Fibroblast of lung (primary cell): ENCODE data around the gene PAPLN. TPM values are rescaled to one million over a fixed set of nuclear protein-coding genes. Genes with fewer than 3 reads are reported as not detected.

Experiments used
- DNase-seq, 2 donors: peaks; one replicate each; pipeline versions ENCODE4 v3.0.0 to v3.0.0-alpha.2; 2010; ENCODE audit warnings: low read depth in 2 of 2
- H2AFZ ChIP-seq: 2 replicates; pipeline ENCODE4 v1.5.1; 2012; ENCODE audit warnings: low read length, control low read depth, inconsistent platforms
- H3K27ac ChIP-seq: 2 replicates; pipeline ENCODE4 v1.5.1; 2011; ENCODE audit warnings: low read length, control low read depth; ENCODE audit not compliant: insufficient read depth
- H3K27me3 ChIP-seq: 2 replicates; pipeline ENCODE4 v1.5.1; 2011; ENCODE audit warnings: mild to moderate bottlenecking, low read length; ENCODE audit not compliant: control insufficient read depth, insufficient read depth
- H3K36me3 ChIP-seq: 2 replicates; pipeline ENCODE4 v1.5.1; 2011; ENCODE audit warnings: low read length; ENCODE audit not compliant: control insufficient read depth, insufficient read depth
- H3K4me1 ChIP-seq: 2 replicates; pipeline ENCODE4 v1.5.1; 2011; ENCODE audit warnings: low read length; ENCODE audit not compliant: control insufficient read depth, insufficient read depth; ENCODE audit errors: extremely low read depth
- H3K4me2 ChIP-seq: 2 replicates; pipeline ENCODE4 v1.5.1; 2011; ENCODE audit warnings: low read length, control low read depth; ENCODE audit not compliant: insufficient read depth; ENCODE audit errors: extremely low read depth
- H3K4me3 ChIP-seq, 4 experiments: fragments of 200-600 bp in 1 of 4; sonication (generic) in 1 of 4; replicated peaks in 1 of 4; 2 replicates each; pipeline ENCODE4 v1.5.1; 2011 to 2016; ENCODE audit warnings: low read length in 4 of 4, low read depth in 3 of 4, mild to moderate bottlenecking in 3 of 4, control low read depth in 2 of 4, inconsistent platforms in 1 of 4, mixed read lengths in 1 of 4; ENCODE audit not compliant: insufficient read depth in 1 of 4; ENCODE audit errors: control extremely low read depth in 1 of 4
- H3K79me2 ChIP-seq: 2 replicates; pipeline ENCODE4 v1.5.1; 2012; ENCODE audit warnings: mild to moderate bottlenecking, low read length, inconsistent platforms; ENCODE audit not compliant: control insufficient read depth, insufficient read depth
- H3K9ac ChIP-seq: 2 replicates; pipeline ENCODE4 v1.5.1; 2011; ENCODE audit warnings: mild to moderate bottlenecking, low read length, control low read depth; ENCODE audit not compliant: insufficient read depth
- H3K9me3 ChIP-seq: 2 replicates; pipeline ENCODE4 v1.5.1; 2012; ENCODE audit warnings: low read depth, low read length; ENCODE audit not compliant: control insufficient read depth, insufficient read depth
- H4K20me1 ChIP-seq: 2 replicates; pipeline ENCODE4 v1.5.1; 2011; ENCODE audit warnings: low read length; ENCODE audit not compliant: control insufficient read depth, insufficient read depth; ENCODE audit errors: extremely low read depth
- EZH2 ChIP-seq: IDR thresholded peaks from 2 replicates; pipeline ENCODE4 v1.5.1; 2012; ENCODE audit warnings: low read length, control low read depth, mild to moderate bottlenecking; ENCODE audit errors: missing control alignments
- polyA plus RNA-seq, 2 donors: library from polyadenylated mRNA; depleted of rRNA in 1 of 2; stranded (reverse) in 1 of 2; unstranded in 1 of 2; fragments of >200 nt; gene quantifications; 2 replicates each; pipeline ENCODE4 v1.2.1, GENCODE V29; 2011 to 2012; ENCODE audit warnings: missing spikeins in 1 of 2
- total RNA-seq: library from RNA; depleted of rRNA; stranded (reverse); fragments of >200 nt; gene quantifications from 2 replicates; pipeline ENCODE4 v1.2.1, GENCODE V29; 2014
- TF ChIP-seq, protein P1 (sequence below), 2 donors: IDR thresholded peaks in 1 of 2; conservative IDR thresholded peaks in 1 of 2; 1 replicate in 1 of 2; 2 replicates in 1 of 2; pipeline ENCODE4 v1.5.1; 2011 to 2012; ENCODE audit warnings: low read length in 2 of 2, control low read depth in 1 of 2, inconsistent platforms in 1 of 2, low read depth in 1 of 2, mild to moderate bottlenecking in 1 of 2

Gene PAPLN
- total and polyA plus RNA-seq, 2 donors (not counting 1 experiment from before 2014, with no cell fraction given) = 1.3 to 6.9 TPM

DNA sequence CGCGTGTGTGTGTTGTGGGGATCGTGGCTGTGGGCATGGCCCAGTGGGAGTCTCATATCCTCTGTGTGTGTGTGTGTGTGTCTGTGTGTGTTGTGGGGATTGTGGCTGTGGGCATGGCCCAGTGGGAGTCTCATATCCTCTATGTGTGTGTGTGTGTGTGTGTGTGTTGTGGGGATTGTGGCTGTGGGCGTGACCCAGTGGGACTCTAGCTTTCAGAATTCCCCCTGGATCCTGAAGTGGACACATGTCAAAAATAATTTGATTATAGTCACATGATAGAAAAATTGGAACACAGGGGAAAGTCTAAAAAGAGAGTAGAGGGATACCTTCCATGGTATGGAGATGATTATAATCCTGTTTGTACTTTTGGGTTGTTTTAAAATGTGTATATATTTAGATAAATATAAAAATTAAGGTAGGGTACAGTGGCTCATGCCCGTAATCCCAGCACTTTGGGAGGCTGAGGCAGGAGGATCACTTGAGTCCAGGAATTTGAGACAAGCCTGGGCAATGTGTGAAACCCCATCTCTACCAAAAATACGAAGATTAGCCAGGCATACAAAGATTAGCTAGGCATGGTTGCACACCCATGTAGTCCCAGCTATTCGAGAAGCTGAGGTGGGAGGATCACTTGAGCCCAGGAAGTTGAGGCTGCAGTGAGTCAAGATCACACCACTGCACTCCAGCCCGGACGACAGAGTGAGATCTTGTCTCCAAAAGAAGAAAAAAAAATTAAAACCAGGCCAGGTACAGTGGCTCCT, 11.0 kb downstream of the PAPLN start:
- H3K4me2 ChIP-seq = no peak overlapping the region
- no peaks in the 10 kb centered on the region for H3K4me1 ChIP-seq
- no peak overlapping the region for H3K4me3 ChIP-seq
- no peaks in the 10 kb centered on the region for H4K20me1 ChIP-seq
- DNase-seq = peak in 1 of 2 donors; percentile 56
- no peak overlapping the region for H2AFZ ChIP-seq
- H3K9me3 ChIP-seq = no peaks in the 10 kb centered on the region
- no peaks in the 10 kb centered on the region for H3K79me2 ChIP-seq
- H3K27ac ChIP-seq = no peak overlapping the region
- TF ChIP-seq, protein P1, sequence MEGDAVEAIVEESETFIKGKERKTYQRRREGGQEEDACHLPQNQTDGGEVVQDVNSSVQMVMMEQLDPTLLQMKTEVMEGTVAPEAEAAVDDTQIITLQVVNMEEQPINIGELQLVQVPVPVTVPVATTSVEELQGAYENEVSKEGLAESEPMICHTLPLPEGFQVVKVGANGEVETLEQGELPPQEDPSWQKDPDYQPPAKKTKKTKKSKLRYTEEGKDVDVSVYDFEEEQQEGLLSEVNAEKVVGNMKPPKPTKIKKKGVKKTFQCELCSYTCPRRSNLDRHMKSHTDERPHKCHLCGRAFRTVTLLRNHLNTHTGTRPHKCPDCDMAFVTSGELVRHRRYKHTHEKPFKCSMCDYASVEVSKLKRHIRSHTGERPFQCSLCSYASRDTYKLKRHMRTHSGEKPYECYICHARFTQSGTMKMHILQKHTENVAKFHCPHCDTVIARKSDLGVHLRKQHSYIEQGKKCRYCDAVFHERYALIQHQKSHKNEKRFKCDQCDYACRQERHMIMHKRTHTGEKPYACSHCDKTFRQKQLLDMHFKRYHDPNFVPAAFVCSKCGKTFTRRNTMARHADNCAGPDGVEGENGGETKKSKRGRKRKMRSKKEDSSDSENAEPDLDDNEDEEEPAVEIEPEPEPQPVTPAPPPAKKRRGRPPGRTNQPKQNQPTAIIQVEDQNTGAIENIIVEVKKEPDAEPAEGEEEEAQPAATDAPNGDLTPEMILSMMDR (conservative IDR thresholded peaks at IDR 0.05 in 1 of 2, IDR thresholded peaks at IDR 0.05 in 1 of 2; ENCODE audit: low read depth in 1 of 2, low read length in 2 of 2) = no peak
- TF ChIP-seq EZH2 = no peak
- no peak overlapping the region for H3K9ac ChIP-seq
- no peaks in the 10 kb centered on the region for H3K27me3 ChIP-seq
- H3K36me3 ChIP-seq = no peaks in the 10 kb centered on the region

DNA sequence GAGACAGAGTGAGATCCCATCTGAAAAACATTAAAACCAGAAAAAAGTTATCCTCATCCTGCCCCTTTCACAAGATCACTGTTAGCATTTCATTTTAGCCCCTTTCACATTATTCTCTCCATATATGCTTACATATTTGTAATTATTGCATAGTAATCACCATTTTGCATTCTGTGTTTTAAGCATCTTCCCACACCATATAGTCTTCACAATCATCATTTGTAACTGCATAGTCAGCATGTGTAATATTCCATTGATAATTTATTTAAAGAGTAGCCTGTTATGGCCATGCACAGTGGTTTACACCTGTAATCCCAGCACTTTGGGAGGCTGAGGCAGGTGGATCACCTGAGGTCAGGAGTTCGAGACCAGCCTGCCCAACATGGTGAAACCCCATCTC, 11.8 kb downstream of the PAPLN start:
- Histone ChIP-seq H3K9ac (no peak overlapping the region), H3K36me3 (no peaks in the 10 kb centered on the region), H4K20me1 (no peaks in the 10 kb centered on the region), H3K4me2 (no peak overlapping the region), H3K27ac (no peak overlapping the region), H3K79me2 (no peaks in the 10 kb centered on the region), H3K27me3 (no peaks in the 10 kb centered on the region), H2AFZ (no peak overlapping the region), H3K4me3 (no peak overlapping the region), H3K9me3 (no peaks in the 10 kb centered on the region), H3K4me1 (no peaks in the 10 kb centered on the region)
- no peak for DNase-seq
- TF ChIP-seq, protein P1 (conservative IDR thresholded peaks at IDR 0.05 in 1 of 2, IDR thresholded peaks at IDR 0.05 in 1 of 2; ENCODE audit: low read depth in 1 of 2, low read length in 2 of 2) = no peak
- no peak for TF ChIP-seq EZH2

DNA sequence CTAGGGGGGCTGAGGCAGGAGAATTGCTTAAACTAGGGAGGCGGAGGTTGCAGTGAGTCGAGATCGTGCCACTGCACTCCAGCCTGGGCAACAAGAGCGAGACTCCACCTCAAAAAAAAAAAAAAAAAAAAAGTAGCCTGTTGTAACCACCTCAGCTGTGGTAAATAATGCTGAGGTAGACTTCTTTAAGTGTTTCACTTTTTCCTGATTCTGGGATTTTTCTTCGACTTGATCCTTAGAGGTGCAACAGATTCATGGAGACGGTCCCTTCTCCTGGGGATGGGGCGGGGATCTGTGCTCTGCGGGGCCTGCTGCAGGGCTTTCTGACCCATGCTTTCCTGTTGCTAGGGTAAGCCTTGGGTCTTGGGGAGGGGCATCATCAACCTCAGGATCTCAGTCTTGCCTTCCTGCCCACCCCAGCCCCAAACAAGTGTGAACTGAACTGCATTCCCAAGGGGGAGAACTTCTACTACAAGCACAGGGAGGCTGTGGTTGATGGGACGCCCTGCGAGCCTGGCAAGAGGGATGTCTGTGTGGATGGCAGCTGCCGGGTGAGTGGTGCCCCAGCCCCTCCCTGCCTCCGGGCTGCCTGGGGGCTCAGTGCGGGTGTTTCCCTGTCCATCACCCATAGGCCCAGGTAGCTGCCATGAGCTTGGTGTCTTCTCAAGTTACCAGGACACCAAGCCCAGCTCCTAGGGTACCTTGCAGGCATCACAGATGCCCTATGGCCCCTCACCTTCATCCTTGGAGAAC, 12.4 kb downstream of the PAPLN start:
- no peaks in the 10 kb centered on the region for H3K4me1 ChIP-seq
- H3K9ac ChIP-seq = no peak overlapping the region
- TF ChIP-seq, protein P1 (conservative IDR thresholded peaks at IDR 0.05 in 1 of 2, IDR thresholded peaks at IDR 0.05 in 1 of 2; ENCODE audit: low read depth in 1 of 2, low read length in 2 of 2) = no peak
- no peak for TF ChIP-seq EZH2
- no peak overlapping the region for H3K4me2 ChIP-seq
- H3K79me2 ChIP-seq = no peaks in the 10 kb centered on the region
- no peak for DNase-seq
- no peak overlapping the region for H3K4me3 ChIP-seq
- no peaks in the 10 kb centered on the region for H4K20me1 ChIP-seq
- no peaks in the 10 kb centered on the region for H3K27me3 ChIP-seq
- H2AFZ ChIP-seq = no peak overlapping the region
- H3K36me3 ChIP-seq = no peaks in the 10 kb centered on the region
- no peak overlapping the region for H3K27ac ChIP-seq
- H3K9me3 ChIP-seq = no peaks in the 10 kb centered on the region
